GM11168 (cell line): ENCODE data around the gene WWOX.

Experiments used
- in situ Hi-C: fragments of 300-500 bp; cut with MboI; formaldehyde crosslinking; loops from one replicate; pipeline ENCODE4 v1.12.0; 2022; ENCODE audit warnings: low sequenced_read_pairs; ENCODE audit not compliant: unreplicated experiment

The WWOX gene

DNA sequence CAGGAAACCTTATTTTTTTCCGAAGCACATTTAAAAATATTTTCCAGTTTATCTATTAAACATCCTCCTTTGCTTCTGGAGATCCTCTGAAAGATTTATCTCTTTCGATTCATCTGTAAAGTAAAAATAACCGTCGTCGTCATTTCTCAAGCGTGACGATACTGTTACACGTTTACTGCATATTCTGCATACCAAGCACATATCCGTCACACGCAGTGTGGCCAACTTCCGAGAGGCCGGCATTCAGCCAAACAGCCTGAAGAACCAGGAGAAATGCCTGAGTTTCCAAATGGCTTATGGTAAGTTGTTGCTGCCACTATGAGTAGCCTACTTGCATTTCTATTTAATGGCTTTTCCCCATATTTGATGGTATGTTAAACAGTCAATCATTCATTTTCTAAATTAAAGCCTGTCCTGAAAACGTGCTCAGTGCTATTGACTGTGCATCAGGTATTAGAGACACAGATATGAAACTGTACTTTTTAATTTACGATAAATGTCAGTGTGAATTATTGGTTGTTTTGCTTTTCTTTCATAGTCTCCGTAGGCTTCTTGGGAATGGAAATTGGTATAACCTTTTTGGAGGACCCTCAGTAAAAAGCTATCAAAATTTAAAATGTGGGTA, 275.7 kb downstream of the WWOX start:
- in situ Hi-C loops: no loop called here

DNA sequence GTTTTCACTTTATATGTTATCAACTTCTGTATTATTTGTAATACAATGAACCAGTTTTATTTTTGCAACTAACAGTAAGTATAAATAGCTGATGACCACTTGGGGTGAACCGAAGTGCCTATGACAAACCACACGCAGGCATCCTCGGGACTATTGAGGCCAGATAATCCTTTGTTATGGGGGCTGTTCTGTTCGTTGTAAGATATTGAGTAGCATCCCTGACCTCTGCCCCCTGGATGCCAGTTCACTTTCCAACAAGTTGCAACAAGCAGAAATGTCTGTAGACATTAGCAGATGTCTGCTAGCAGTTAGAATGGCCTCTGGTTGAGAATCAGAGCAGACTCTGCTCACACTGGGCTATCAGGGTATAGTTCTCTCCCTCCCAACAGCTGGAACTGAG, 277.0 kb downstream of the WWOX start:
- in situ Hi-C loops: no loop called here

DNA sequence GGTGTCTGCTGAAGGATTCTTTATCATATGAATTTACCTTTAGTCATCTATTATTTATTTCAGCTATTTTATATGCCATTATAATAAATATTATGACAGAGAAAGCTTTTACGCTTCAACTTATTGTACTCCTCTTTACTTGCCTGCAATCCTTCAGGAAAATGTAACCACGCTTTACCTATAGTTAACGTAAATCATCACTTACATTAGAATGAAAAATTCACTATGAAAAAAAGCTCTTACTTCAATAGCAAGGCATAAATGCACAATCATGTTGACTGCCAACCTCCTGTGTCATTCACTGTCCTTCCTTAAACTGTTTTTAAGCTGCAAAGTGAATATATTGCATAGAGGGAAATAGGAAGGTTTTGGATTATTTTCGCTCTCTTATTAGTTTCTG, 277.9 kb downstream of the WWOX start:
- in situ Hi-C loops: no loop called here

DNA sequence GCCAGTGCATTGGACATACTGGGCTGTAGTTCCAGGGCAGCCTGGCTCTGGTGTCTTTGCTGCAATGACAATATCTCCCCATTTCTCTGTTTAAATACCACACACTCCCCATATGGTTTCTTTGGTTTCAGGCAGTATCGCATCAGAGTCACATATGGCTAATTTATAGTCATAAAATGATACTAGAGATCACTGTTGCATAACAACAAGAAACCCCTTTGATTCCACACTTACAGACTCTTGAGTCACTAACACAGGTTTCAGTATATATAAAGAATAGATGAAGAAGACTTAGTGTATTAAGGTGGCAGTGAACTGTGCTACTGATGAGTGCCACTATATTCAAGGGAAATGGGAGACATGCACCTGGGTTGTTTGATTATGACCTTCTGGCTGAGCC, 281.6 kb downstream of the WWOX start:
- in situ Hi-C loops: no loop called here

DNA sequence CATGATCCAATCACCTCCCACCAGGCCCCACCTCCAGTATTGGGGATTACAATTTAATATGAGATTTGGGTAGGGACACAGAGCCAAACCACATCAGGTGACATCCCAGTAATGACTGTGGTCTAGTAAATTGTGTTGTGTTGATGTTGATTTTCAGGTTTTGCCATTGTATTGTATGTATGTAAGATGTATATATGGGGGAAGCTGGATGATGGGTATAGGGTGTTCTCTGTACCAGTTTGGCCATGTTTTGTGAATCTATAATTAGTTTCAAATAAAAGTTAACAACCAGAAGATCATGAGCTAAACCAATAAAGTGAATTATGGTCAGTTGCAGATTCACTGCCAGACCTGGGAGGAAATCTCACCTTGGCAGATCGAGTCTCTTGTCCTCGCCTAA, 283.7 kb downstream of the WWOX start:
- in situ Hi-C loops: no loop called here

DNA sequence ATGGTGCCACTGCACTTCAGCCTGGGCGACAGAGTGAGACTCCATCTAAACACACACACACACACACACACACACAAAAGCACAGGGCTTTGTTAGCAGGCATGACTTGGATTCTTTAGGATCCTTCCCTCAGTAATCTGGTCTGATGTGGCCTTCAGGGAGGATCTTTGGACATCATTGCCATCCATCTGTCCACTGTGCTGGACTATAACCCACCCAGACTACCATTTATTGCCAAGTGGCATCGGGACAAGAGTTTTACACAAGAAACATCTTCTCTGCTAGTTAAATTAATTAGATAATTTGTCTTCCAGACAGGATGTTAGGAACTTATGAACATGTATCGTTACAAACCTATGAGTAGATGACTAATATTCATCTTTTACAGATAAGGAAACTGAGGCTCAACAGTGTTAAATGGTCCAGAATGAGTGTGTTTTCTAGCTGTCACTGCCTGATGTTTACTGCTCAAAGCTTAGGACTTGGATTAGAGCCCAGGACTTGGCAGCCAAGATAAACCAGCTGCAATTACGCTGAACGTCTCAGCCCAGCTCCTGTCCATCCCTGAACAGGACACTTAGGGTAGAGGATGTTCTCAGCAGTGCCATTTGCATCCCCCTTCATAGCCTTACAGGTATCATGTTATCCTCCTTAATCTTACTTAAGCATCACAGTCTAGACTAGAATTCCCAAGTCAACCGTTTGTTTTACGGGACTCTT, 285.8 kb downstream of the WWOX start:
- in situ Hi-C loops: no loop called here

DNA sequence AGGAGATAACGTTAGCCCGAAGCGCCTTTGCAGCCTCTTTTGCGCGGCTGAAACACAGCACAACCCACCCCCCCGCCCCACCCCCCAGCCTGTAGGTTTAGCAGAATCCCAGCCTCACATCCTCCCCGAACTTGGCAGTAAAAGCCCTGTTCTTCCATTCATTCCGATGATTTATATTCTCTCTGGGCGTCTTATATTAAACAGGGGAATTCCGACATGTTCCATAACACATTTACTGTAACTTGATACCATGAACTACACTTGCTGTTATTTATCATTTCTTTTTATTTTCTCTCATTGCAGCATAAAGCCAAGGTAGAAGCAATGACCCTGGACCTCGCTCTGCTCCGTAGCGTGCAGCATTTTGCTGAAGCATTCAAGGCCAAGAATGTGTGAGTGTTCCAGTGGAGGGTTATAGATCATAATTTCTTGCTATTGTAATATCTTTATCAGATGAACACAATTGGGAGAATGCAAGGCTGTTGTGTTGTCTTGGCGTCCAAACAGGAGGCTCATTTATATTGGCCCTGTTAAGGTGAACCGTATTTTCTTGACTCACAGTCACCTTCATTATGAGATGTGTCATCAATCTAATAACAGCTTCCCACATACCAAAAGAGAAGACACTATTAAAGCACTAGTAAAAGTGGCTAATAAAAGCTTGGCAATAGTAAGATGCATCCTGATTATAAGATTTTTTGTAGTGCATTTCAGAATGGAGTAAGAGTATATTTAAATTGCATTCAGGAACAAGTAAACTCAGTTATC, 287.3 kb downstream of the WWOX start:
- in situ Hi-C loops: no loop called here

DNA sequence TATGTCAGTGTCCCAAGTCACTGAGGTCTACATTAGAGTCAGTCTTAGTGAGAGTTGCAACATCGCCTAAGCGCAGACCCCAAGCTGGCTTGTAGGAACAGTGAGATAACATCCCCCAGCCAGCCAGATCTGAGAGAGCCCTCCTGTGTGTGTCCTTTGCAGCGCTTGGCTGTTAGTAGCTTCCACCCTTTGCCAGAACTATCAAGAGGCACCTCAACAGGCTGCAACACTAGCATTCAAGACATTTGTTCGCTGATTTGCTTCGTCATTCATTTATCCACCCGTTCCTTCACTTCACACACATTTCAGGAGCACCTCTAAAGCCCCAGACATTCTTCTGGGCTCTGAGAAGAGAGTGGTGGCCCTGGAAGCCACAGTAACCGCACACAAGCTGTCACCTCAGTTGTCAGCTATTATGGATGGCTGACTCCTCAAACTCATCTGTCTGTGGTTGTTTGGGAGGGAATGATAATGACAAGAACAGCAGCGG, 289.6 kb downstream of the WWOX start:
- in situ Hi-C loops: no loop called here

DNA sequence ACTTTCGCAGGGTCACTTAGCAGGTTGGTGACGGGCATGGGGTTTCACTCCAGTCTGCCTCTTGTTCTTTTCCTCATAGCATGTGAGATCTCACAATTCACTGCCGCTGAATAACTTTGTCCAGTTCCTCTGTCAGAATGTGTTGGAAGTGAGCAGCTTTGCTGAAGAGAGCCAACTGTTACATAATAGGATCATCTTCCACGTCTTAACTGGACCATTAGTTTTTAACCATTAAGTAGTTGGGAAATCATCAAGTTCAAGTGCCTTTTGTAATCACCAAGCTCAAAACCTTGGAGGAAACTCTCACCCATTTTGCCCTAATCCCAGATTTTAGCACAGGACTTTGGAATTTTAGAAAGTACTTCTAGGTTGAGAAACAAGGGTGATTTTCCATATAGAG, 290.6 kb downstream of the WWOX start:
- in situ Hi-C loops: no loop called here

DNA sequence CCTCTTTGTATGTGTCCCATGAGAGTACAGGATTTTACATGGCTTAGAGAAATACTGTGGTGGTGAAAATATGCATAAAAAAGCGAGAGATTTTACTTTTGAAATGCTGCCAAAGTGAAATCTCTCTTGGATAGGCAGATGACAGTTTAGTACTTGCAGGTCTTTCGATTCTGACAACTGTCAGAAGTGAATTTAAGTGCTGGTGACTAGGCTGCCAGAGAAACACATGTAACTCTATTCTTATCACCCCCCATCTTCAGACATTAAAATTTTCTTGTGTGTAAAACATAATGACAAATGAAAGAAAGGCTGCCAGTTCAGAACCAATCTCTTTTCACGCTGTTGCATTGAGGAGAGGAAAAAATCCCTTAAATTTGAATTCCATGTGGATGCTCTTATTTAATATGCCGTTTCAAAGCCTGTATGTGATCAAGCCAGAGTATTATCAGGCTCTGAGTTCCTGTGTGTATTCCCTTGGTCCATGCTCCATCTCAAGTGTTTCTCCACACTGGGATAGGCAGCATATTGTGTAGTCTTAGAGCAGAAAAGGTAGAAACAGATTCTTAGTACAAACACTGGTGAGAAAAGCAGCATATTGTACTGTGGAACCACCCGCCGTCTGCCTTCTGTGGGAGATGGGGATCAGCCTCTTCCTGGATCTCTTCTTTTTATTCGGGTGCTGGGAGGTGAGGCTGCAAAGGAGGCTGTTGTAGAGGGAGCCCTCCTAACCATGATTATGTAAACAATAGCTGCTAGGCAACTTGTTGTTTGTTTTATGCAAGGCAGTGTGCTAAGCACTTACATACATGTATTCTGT, 291.3 kb downstream of the WWOX start:
- in situ Hi-C loops: no loop called here

DNA sequence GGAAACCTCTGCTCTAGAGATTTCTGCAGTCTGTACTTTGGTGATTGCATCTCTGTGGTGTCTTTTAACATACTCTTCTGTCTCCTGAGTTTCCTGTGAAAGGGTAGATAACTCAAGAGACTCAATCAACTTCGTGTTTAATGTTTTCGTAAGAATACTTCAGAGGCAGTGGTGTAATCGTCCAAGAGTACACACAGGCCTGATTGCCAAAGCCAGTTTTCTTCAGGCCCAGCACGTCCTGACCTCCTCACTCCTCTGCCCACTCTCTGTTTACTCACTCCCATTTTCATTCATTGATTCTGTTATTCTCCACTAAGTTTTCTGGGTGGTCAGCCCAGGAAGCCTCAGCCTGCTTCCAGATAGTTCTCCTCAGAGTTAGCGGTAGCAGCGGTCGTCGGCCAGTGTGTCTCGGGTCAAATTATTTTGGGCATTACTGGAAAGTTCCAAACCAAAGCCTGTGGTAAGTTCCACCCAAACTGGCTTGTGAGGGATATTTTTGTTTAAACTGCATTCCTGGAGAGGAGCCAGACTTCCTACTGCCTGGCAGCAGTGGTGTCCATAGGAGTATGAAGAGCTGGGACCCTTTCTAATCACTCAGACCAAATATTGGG, 293.2 kb downstream of the WWOX start:
- in situ Hi-C loops: no loop called here

DNA sequence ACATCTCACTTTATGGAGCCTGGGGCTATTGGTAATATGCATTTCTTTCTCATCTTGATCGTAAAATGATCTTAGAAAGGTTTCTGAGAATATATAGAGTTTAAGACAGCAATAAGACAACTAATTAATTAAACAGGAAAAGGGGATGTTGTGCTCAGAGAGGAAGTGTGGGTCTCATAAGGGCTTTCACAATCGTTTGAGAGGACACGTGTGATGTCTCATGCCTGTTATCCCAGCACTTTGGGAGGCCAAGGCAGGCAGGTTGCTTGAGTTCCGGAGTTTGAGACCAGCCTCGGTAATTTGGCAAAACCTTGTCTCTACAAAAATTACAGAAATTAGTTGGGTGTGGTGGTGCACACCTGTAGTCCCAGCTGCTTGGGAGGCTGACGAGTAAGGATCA, 295.6 kb downstream of the WWOX start:
- in situ Hi-C loops: no loop called here

DNA sequence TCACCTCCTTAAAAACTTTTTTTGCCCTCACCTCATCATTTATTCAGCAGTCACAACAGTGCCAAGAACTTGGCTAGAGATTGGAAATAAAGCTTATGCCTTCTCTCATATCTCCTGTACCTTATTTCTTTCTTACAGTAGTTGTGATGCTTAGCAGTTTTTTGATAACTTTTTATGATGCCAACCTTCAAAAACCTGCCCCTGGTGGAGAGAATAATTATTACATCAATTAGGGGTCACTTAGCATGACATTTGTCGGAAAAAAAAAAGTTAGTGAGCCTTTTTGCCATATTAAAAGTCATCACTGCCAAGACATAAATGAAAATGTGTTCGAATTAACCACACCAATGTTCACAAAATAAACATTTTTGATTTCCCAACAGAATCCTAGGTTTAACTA, 296.6 kb downstream of the WWOX start:
- in situ Hi-C loops: no loop called here

DNA sequence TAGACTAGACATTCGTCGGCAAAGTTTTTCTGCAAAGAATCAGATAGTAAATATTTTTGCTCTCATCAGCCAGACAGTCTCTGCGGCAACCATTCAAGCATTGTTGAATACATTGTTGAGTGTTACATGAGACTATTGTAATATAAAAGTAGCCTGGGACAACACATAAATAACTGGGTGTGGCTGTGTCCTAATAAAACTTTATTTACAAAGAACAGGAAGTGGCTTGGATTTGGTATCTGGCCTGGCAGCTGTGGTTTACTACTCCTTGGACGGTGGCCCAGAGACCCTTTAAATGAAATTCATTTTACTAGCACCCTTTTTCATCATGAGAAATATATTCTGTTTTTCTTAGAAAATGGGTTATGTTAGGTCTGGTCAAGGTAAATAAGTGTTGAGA, 297.2 kb downstream of the WWOX start:
- in situ Hi-C loops: no loop called here

DNA sequence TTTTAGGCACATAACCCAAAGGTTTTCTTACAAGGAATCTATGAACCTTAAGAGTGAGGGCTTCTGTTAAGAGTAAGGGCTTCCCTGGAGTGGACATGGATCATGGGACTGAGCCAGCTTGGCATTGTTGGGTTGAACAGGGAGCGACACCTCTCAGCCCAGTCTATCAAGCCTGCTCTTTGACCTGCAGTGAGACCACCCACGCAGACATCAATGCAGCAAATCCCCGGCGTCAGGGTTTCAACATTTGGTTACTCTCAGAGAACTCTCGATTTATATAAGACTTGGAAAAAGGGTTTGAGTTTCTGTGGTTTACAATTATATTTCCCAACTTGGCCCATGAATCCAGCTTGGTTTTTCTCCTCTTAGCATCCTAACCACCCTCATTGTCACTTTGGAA, 299.9 kb downstream of the WWOX start:
- in situ Hi-C loops: no loop called here

DNA sequence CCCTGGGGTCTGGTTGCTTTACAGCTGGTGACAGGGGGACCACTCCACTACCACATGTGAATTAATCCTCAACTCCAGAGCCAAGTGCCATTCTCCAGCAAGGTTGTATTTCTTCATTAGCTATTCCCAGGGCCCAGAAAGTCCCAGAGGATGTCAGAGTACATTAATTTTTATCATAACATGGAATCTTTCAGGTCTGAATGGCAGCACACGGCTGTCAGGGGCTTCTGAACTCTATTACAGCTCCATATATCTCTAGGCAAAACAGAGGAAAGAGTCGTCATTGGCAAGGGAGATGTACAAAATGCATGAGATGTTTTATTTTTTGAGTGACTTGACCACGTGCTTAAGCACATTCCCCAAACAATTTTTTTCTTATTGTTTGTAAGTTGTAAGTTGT, 303.4 kb downstream of the WWOX start:
- in situ Hi-C loops: no loop called here

DNA sequence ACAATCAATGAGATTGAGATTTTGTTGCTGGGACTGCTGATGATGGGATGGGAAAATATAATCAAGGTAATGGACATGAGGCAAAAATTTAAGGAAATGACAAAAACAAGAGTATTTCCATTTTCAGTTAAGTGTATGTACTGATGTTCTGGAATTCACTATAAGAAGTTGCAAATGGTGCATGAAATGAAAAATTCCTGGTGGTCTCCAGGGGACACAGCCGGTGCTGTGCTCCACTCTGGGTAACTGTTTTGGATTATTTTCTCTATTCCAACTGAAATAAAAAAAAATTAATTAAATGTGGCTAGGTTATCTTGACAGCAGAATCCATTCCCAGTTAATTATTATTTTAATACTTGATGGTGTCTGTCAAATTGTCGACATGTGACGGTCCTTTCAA, 305.6 kb downstream of the WWOX start:
- in situ Hi-C loops: no loop called here

DNA sequence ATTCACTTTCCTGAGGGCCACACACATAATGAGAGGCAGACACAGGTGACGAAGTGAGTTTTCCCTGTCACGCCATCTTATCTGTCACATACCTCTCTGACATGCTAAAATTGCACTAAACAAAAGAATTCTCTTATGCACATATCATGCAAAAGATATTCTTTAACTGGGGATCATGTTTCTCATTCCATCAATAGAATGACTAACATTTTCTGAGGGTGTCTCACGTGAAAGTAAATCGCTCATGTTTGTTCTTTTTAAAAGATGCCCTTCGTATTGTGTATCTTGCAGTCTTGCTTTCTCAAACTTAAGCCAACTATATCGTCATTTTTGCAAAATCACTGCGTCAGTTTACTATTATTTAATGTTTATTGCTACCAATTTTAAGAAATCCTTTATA, 306.4 kb downstream of the WWOX start:
- in situ Hi-C loops: no loop called here

DNA sequence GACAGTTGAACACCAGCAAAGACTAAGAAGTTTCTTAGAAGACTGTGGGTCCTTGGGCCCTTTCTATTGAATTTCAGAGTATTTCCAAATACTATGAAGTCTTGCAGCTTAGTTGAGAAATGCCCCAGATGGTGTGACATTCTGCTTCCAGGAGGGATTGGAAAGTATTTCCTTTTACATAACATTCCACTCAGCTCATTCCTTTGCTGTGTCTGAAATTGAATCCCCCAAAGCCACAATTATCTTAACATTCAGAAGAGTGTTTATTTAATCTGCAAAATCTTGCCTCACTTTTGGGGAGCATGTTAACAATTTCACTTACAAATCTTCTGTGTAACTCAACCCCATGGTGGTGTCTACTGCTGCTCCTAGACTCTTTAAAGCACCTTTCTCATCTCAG, 307.7 kb downstream of the WWOX start:
- in situ Hi-C loops: no loop called here

DNA sequence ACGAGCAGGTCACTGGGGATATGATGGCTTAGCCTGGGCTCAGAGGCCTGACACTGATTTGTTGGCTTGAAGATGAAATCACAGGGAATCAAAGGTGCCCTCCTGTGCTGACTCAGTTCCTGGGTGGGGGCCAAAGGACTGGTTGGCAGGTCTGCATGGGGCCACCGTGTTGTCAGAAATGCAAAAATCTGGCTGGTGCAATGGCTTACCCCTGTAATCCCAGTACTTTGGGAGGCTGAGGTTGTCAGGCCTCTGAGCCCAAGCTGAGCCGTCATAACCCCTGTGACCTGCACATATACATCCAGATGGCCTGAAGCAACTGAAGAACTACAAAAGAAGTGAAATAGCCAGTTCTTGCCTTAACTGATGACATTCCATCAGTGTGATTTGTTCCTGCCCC, 314.2 kb downstream of the WWOX start:
- in situ Hi-C loops: no loop called here
